H9 (cell line): ENCODE measurements around the gene HPDL. TPM values are rescaled to one million over a fixed set of nuclear protein-coding genes. Genes with fewer than 3 reads are reported as not detected.

Experiments
- DNase-seq: peaks from one replicate; pipeline ENCODE4 v3.0.0-alpha.2; 2017
- H2AFZ ChIP-seq: one replicate; pipeline ENCODE4 v1.6.1; 2013; ENCODE audit warnings: mild to moderate bottlenecking, low read length, control low read depth, moderate library complexity
- H2AK5ac ChIP-seq: 2 replicates; pipeline ENCODE4 v1.6.1; 2013; ENCODE audit warnings: low read length, control low read depth, mixed read lengths; ENCODE audit not compliant: insufficient read length
- H2BK120ac ChIP-seq: one replicate; pipeline ENCODE4 v1.6.1; 2013; ENCODE audit warnings: low read depth, mild to moderate bottlenecking, low read length, control low read depth, inconsistent platforms; ENCODE audit not compliant: poor library complexity, severe bottlenecking
- H2BK12ac ChIP-seq: 2 replicates; pipeline ENCODE4 v1.6.1; 2013; ENCODE audit warnings: low read length, control low read depth, mixed read lengths, low read depth; ENCODE audit not compliant: insufficient read length
- H2BK15ac ChIP-seq: 2 replicates; pipeline ENCODE4 v1.6.1; 2013; ENCODE audit warnings: low read depth, low read length, control low read depth
- H2BK20ac ChIP-seq: one replicate; pipeline ENCODE4 v1.6.1; 2013; ENCODE audit warnings: low read depth, mild to moderate bottlenecking, low read length, control low read depth, inconsistent platforms; ENCODE audit not compliant: poor library complexity, severe bottlenecking
- H2BK5ac ChIP-seq: 2 replicates; pipeline ENCODE4 v1.6.1; 2013; ENCODE audit warnings: low read length, control low read depth, mixed read lengths; ENCODE audit not compliant: insufficient read length
- H3K14ac ChIP-seq: 2 replicates; pipeline ENCODE4 v1.6.1; 2013; ENCODE audit warnings: low read length, control low read depth; ENCODE audit not compliant: insufficient read depth
- H3K18ac ChIP-seq: 2 replicates; pipeline ENCODE4 v1.6.1; 2013; ENCODE audit warnings: low read depth, mild to moderate bottlenecking, mixed read lengths, low read length, control low read depth; ENCODE audit not compliant: insufficient read length
- H3K23ac ChIP-seq: 2 replicates; pipeline ENCODE4 v1.6.1; 2013; ENCODE audit warnings: low read length, control low read depth, mixed read lengths, low read depth; ENCODE audit not compliant: insufficient read length
- H3K23me2 ChIP-seq: 2 replicates; pipeline ENCODE4 v1.6.1; 2013; ENCODE audit warnings: low read depth, mild to moderate bottlenecking, mixed read lengths, low read length, control low read depth; ENCODE audit not compliant: insufficient read length, poor library complexity, severe bottlenecking
- H3K27ac ChIP-seq: 2 replicates; pipeline ENCODE4 v1.5.1; 2013; ENCODE audit warnings: low read length, control low read depth, mixed read lengths, low read depth; ENCODE audit not compliant: insufficient read length
- H3K27me3 ChIP-seq: 2 replicates; pipeline ENCODE4 v1.6.1; 2013; ENCODE audit warnings: low read length, control low read depth, inconsistent platforms; ENCODE audit not compliant: insufficient read depth
- H3K4ac ChIP-seq: 2 replicates; pipeline ENCODE4 v1.6.1; 2013; ENCODE audit warnings: low read depth, mild to moderate bottlenecking, control low read depth, inconsistent platforms, low read length, moderate library complexity
- H3K4me1 ChIP-seq: 2 replicates; pipeline ENCODE4 v1.6.1; 2013; ENCODE audit warnings: low read length, control low read depth, inconsistent platforms; ENCODE audit not compliant: insufficient read depth
- H3K4me2 ChIP-seq: 2 replicates; pipeline ENCODE4 v1.6.1; 2013; ENCODE audit warnings: low read length, control low read depth, mixed read lengths; ENCODE audit not compliant: insufficient read length, insufficient read depth
- H3K56ac ChIP-seq: 2 replicates; pipeline ENCODE4 v1.6.1; 2013; ENCODE audit warnings: low read depth, mild to moderate bottlenecking, mixed read lengths, low read length, control low read depth; ENCODE audit not compliant: insufficient read length
- H3K79me1 ChIP-seq: 2 replicates; pipeline ENCODE4 v1.6.1; 2013; ENCODE audit warnings: low read depth, mild to moderate bottlenecking, moderate library complexity, low read length, control low read depth, inconsistent platforms; ENCODE audit not compliant: insufficient read depth, poor library complexity, severe bottlenecking
- H3K79me2 ChIP-seq: 2 replicates; pipeline ENCODE4 v1.6.1; 2013; ENCODE audit warnings: low read length, control low read depth, inconsistent platforms; ENCODE audit not compliant: insufficient read depth
- H3K9ac ChIP-seq: 2 replicates; pipeline ENCODE4 v1.6.1; 2013; ENCODE audit warnings: low read length, control low read depth, mixed read lengths; ENCODE audit not compliant: insufficient read length; ENCODE audit errors: extremely low read depth
- H3K9me3 ChIP-seq: one replicate; pipeline ENCODE4 v1.6.1; 2013; ENCODE audit warnings: low read depth, low read length, inconsistent platforms; ENCODE audit not compliant: control insufficient read depth
- H3T11ph ChIP-seq: one replicate; pipeline ENCODE4 v1.6.1; 2013; ENCODE audit warnings: mild to moderate bottlenecking, low read length, control low read depth, inconsistent platforms
- H4K20me1 ChIP-seq: one replicate; pipeline ENCODE4 v1.6.1; 2013; ENCODE audit not compliant: control insufficient read depth, insufficient read length, insufficient read depth
- H4K5ac ChIP-seq: 2 replicates; pipeline ENCODE4 v1.6.1; 2013; ENCODE audit warnings: low read depth, mild to moderate bottlenecking, mixed read lengths, low read length, control low read depth; ENCODE audit not compliant: insufficient read length
- H4K8ac ChIP-seq: replicated peaks from 2 replicates; pipeline ENCODE4 v1.6.1; 2013; ENCODE audit warnings: low read length, control low read depth, mixed read lengths, low read depth; ENCODE audit not compliant: insufficient read length
- H4K91ac ChIP-seq: 2 replicates; pipeline ENCODE4 v1.6.1; 2013; ENCODE audit warnings: low read depth, mild to moderate bottlenecking, moderate library complexity, mixed read lengths, low read length, control low read depth; ENCODE audit not compliant: insufficient read length
- H3K27ac Mint-ChIP-seq, 3 experiments: 2 replicates in 2 of 3; 3 replicates in 1 of 3; pipeline ENCODE4 v1.8.0; 2020 to 2021; ENCODE audit warnings: mixed read lengths in 3 of 3, mild to moderate bottlenecking in 1 of 3, moderate library complexity in 1 of 3
- H3K27me3 Mint-ChIP-seq: 2 replicates; pipeline ENCODE4 v1.8.0; 2021; ENCODE audit warnings: low read depth, mild to moderate bottlenecking, moderate library complexity, mixed read lengths
- H3K36me3 Mint-ChIP-seq, 3 experiments: 2 replicates in 2 of 3; 3 replicates in 1 of 3; pipeline ENCODE4 v1.8.0; 2020 to 2021; ENCODE audit warnings: low read depth in 3 of 3, mixed read lengths in 3 of 3; ENCODE audit not compliant: insufficient read depth in 1 of 3
- H3K4me1 Mint-ChIP-seq, 2 experiments: 2 replicates each; pipeline ENCODE4 v1.8.0; 2020; ENCODE audit warnings: mixed read lengths in 2 of 2
- H3K4me3 Mint-ChIP-seq, 2 experiments: 2 replicates in 1 of 2; 3 replicates in 1 of 2; pipeline ENCODE4 v1.8.0; 2020 to 2021; ENCODE audit warnings: mild to moderate bottlenecking in 2 of 2, mixed read lengths in 2 of 2, moderate library complexity in 1 of 2
- H3K9me3 Mint-ChIP-seq, 2 experiments: 2 replicates in 1 of 2; 3 replicates in 1 of 2; pipeline ENCODE4 v1.8.0; 2020; ENCODE audit warnings: mild to moderate bottlenecking in 2 of 2, mixed read lengths in 2 of 2, moderate library complexity in 1 of 2
- CTCF ChIP-seq: fragments of 200-600 bp; sonication (generic); conservative IDR thresholded peaks from 3 replicates; pipeline ENCODE4 v1.8.0; 2021; ENCODE audit warnings: antibody characterized with exemption, mild to moderate bottlenecking
- WGBS: extraction: QIAGEN DNeasy Blood & Tissue Kit; methylation state at CpG from one replicate; pipeline ENCODE4 v1.1.7; 2013; ENCODE audit warnings: missing lambda C conversion rate, low lambda C conversion rate, mixed read lengths; ENCODE audit not compliant: insufficient read length; ENCODE audit errors: extremely low coverage; 5-methylcytosine and 5-hydroxymethylcytosine counted together
- total RNA-seq: library from RNA; stranded (reverse); gene quantifications from 2 replicates; pipeline ENCODE4 v1.2.1, GENCODE V29; 2021

Gene HPDL
- total RNA-seq, 1 experiment from 2014 or later = 10.6 TPM

GRCh38 chr1:45355683-45356082 lies 29.0 kb downstream of the HPDL start:
- Histone ChIP-seq H3K4me2 (no peak overlapping the region), H2BK15ac (no peak overlapping the region), H4K91ac (no peak overlapping the region), H4K5ac (no peak overlapping the region), H2BK12ac (no peak overlapping the region), H2AFZ (no peak overlapping the region), H3K4me1 (peaks cover 6% of the 10 kb centered on the region; the same call in 1 of the 2 replicates), H3K18ac (no peak overlapping the region), H3K79me1 (no peaks in the 10 kb centered on the region), H2BK20ac (no peak overlapping the region), H3K4ac (no peak overlapping the region), H3K27ac (no peak overlapping the region), H3K27me3 (no peaks in the 10 kb centered on the region), H3K9ac (no peak overlapping the region), H3K14ac (no peak overlapping the region), H3K79me2 (no peaks in the 10 kb centered on the region), H3K23me2 (no peaks in the 10 kb centered on the region), H4K20me1 (no peaks in the 10 kb centered on the region), H3K9me3 (no peaks in the 10 kb centered on the region), H3K23ac (no peak overlapping the region), H3K56ac (no peak overlapping the region), H2AK5ac (no peak overlapping the region), H2BK5ac (no peak overlapping the region), H3T11ph (no peak overlapping the region), H4K8ac (no peak overlapping the region), H2BK120ac (no peak overlapping the region)
- H3K4me3 Mint-ChIP-seq = no peak overlapping the region
- DNase-seq = no peak
- H3K4me1 Mint-ChIP-seq = peaks cover 14 to 16% of the 10 kb centered on the region in 2 experiments
- no peaks in the 10 kb centered on the region for H3K36me3 Mint-ChIP-seq
- WGBS = no CpG with 5 or more reads among the region's 2 CpGs
- no peak overlapping the region for H3K27ac Mint-ChIP-seq
- H3K27me3 Mint-ChIP-seq = no peaks in the 10 kb centered on the region
- TF ChIP-seq CTCF = no peak
- H3K9me3 Mint-ChIP-seq = no peaks in the 10 kb centered on the region
